IMR-90 (cell line): ENCODE data around the gene C1QTNF7. TPM values are rescaled to one million over a fixed set of nuclear protein-coding genes. Genes with fewer than 3 reads are reported as not detected.

Source experiments
- ATAC-seq: fragments of 200-7000 bp; cut with Tn5 transposase; 2 replicates; pipeline ENCODE4 v1.9.1; 2020; ENCODE audit warnings: low read depth, mild to moderate bottlenecking, moderate library complexity
- BruUV-seq: library from RNA; stranded (reverse); fragments of 400-500 nt; replicated peaks from 2 replicates; lab custom pipeline; 2021; lab: Mats Ljungman, UMichigan
- CTCF ChIA-PET: fragments of 300-600 bp; formaldehyde crosslinking; extraction: SDS; loops from one replicate; lab custom pipeline; 2021; ENCODE audit warnings: antibody characterized with exemption; lab: Yijun Ruan, JAX
- POLR2A ChIA-PET: fragments of 300-600 bp; sonication (Branson Sonifier 250); formaldehyde crosslinking; loops from one replicate; lab custom pipeline; 2022; ENCODE audit warnings: antibody characterized with exemption; ENCODE audit not compliant: unreplicated experiment; lab: Charles Lee
- DNase-seq: peaks from one replicate; pipeline ENCODE4 v3.0.0; 2013
- H2AFZ ChIP-seq: replicated peaks from 2 replicates; pipeline ENCODE3; 2013; ENCODE audit warnings: low read length, mild to moderate bottlenecking; ENCODE audit not compliant: poor library complexity
- H2AK5ac ChIP-seq: 2 replicates; pipeline ENCODE4 v1.6.1; 2013; ENCODE audit warnings: low read depth, low read length, inconsistent platforms
- H2AK9ac ChIP-seq: replicated peaks from 2 replicates; pipeline ENCODE3; 2013; ENCODE audit warnings: mild to moderate bottlenecking, low read depth, low read length, moderate library complexity; ENCODE audit not compliant: poor library complexity
- H2BK120ac ChIP-seq: 2 replicates; pipeline ENCODE4 v1.6.1; 2013; ENCODE audit warnings: low read depth, low read length, inconsistent platforms
- H2BK15ac ChIP-seq: 3 replicates; pipeline ENCODE4 v1.6.1; 2013; ENCODE audit warnings: low read depth, low read length, inconsistent platforms
- H2BK20ac ChIP-seq: 2 replicates; pipeline ENCODE4 v1.6.1; 2013; ENCODE audit warnings: low read depth, mild to moderate bottlenecking, inconsistent platforms, low read length, moderate library complexity
- H2BK5ac ChIP-seq: 2 replicates; pipeline ENCODE4 v1.6.1; 2013; ENCODE audit warnings: mild to moderate bottlenecking, low read depth, low read length, inconsistent platforms; ENCODE audit not compliant: poor library complexity, severe bottlenecking
- H3K14ac ChIP-seq: replicated peaks from 2 replicates; pipeline ENCODE4 v1.6.1; 2013; ENCODE audit warnings: low read depth, low read length, inconsistent platforms
- H3K18ac ChIP-seq: 2 replicates; pipeline ENCODE4 v1.6.1; 2013; ENCODE audit warnings: low read depth, low read length, control low read depth
- H3K23ac ChIP-seq: 2 replicates; pipeline ENCODE4 v1.6.1; 2013; ENCODE audit warnings: low read depth, low read length, inconsistent platforms
- H3K27ac ChIP-seq: 2 replicates; pipeline ENCODE4 v1.5.1; 2013; ENCODE audit warnings: mild to moderate bottlenecking, control low read depth, low read length; ENCODE audit not compliant: insufficient read depth
- H3K27me3 ChIP-seq: 2 replicates; pipeline ENCODE4 v1.6.1; 2013; ENCODE audit warnings: low read length; ENCODE audit not compliant: control insufficient read depth, insufficient read depth
- H3K36me3 ChIP-seq: 2 replicates; pipeline ENCODE4 v1.6.1; 2013; ENCODE audit warnings: low read length, mixed read lengths; ENCODE audit not compliant: control insufficient read depth, insufficient read depth
- H3K4ac ChIP-seq: 2 replicates; pipeline ENCODE4 v1.6.1; 2013; ENCODE audit warnings: low read depth, low read length, inconsistent platforms
- H3K4me1 ChIP-seq: 2 replicates; pipeline ENCODE4 v1.6.1; 2013; ENCODE audit warnings: low read length, mixed read lengths; ENCODE audit not compliant: control insufficient read depth, insufficient read depth
- H3K4me2 ChIP-seq: 2 replicates; pipeline ENCODE4 v1.6.1; 2013; ENCODE audit warnings: low read depth, mild to moderate bottlenecking, control low read depth, low read length, moderate library complexity
- H3K4me3 ChIP-seq: 2 replicates; pipeline ENCODE4 v1.5.1; 2013; ENCODE audit warnings: low read depth, mild to moderate bottlenecking, control low read depth, low read length, moderate library complexity; ENCODE audit not compliant: insufficient read depth
- H3K56ac ChIP-seq: 2 replicates; pipeline ENCODE4 v1.6.1; 2013; ENCODE audit warnings: low read length, inconsistent platforms; ENCODE audit not compliant: insufficient read depth; ENCODE audit errors: extremely low read depth
- H3K79me1 ChIP-seq, 2 experiments: 2 replicates each; pipeline ENCODE4 v1.6.1; 2013; ENCODE audit warnings: low read length in 2 of 2, inconsistent platforms in 1 of 2, low read depth in 1 of 2
- H3K9ac ChIP-seq: 2 replicates; pipeline ENCODE4 v1.6.1; 2013; ENCODE audit warnings: low read depth, low read length, control low read depth
- H3K9me1 ChIP-seq: 2 replicates; pipeline ENCODE4 v1.6.1; 2013; ENCODE audit warnings: low read length, inconsistent platforms; ENCODE audit not compliant: insufficient read depth
- H3K9me3 ChIP-seq: 2 replicates; pipeline ENCODE4 v1.6.1; 2013; ENCODE audit warnings: low read length; ENCODE audit not compliant: control insufficient read depth, insufficient read depth
- H4K20me1 ChIP-seq: 2 replicates; pipeline ENCODE4 v1.6.1; 2013; ENCODE audit warnings: low read length, inconsistent platforms; ENCODE audit not compliant: insufficient read depth
- H4K5ac ChIP-seq: 2 replicates; pipeline ENCODE4 v1.6.1; 2013; ENCODE audit warnings: mild to moderate bottlenecking, low read depth, low read length, control low read depth
- H4K8ac ChIP-seq, 2 experiments: 2 replicates each; pipeline ENCODE4 v1.6.1; 2013; ENCODE audit warnings: low read depth in 2 of 2, low read length in 2 of 2, control low read depth in 1 of 2, inconsistent platforms in 1 of 2
- H4K91ac ChIP-seq: 2 replicates; pipeline ENCODE4 v1.6.1; 2013; ENCODE audit warnings: low read depth, low read length, inconsistent platforms; ENCODE audit not compliant: insufficient read depth
- BHLHE40 ChIP-seq: fragments of 150-350 bp; IDR thresholded peaks from 2 replicates; pipeline ENCODE4 v1.6.1; 2016; ENCODE audit warnings: mild to moderate bottlenecking, low read depth, low read length
- CEBPB ChIP-seq: IDR thresholded peaks from 2 replicates; pipeline ENCODE4 v1.6.1; 2012; ENCODE audit warnings: low read depth, low read length, improper control_type of control experiment
- CHD1 ChIP-seq: IDR thresholded peaks from 2 replicates; pipeline ENCODE4 v1.6.1; 2012; ENCODE audit warnings: low read depth, low read length, improper control_type of control experiment
- ELK1 ChIP-seq: fragments of 150-350 bp; IDR thresholded peaks from 2 replicates; pipeline ENCODE4 v1.6.1; 2016; ENCODE audit warnings: low read depth, mild to moderate bottlenecking, low read length, moderate library complexity, borderline replicate concordance
- FOS ChIP-seq: fragments of 150-350 bp; IDR thresholded peaks from 2 replicates; pipeline ENCODE4 v1.6.1; 2016; ENCODE audit warnings: low read depth, low read length
- MAFK ChIP-seq: IDR thresholded peaks from 2 replicates; pipeline ENCODE4 v1.6.1; 2012; ENCODE audit warnings: low read depth, low read length, improper control_type of control experiment
- MAZ ChIP-seq: IDR thresholded peaks from 2 replicates; pipeline ENCODE4 v1.6.1; 2012; ENCODE audit warnings: low read depth, mild to moderate bottlenecking, low read length, improper control_type of control experiment, moderate library complexity, borderline replicate concordance
- MXI1 ChIP-seq: IDR thresholded peaks from 2 replicates; pipeline ENCODE4 v1.6.1; 2012; ENCODE audit warnings: low read depth, mild to moderate bottlenecking, low read length, moderate library complexity, borderline replicate concordance
- NFE2L2 ChIP-seq: fragments of 150-350 bp; IDR thresholded peaks from 2 replicates; pipeline ENCODE4 v1.6.1; 2016; ENCODE audit warnings: low read depth, mild to moderate bottlenecking, low read length
- POLR2A ChIP-seq: IDR thresholded peaks from 2 replicates; pipeline ENCODE4 v1.6.1; 2012; ENCODE audit warnings: mild to moderate bottlenecking, low read depth, low read length
- RAD21 ChIP-seq: IDR thresholded peaks from 2 replicates; pipeline ENCODE4 v1.6.1; 2012; ENCODE audit warnings: low read length, improper control_type of control experiment
- RCOR1 ChIP-seq: IDR thresholded peaks from 2 replicates; pipeline ENCODE4 v1.6.1; 2012; ENCODE audit warnings: mild to moderate bottlenecking, low read length, improper control_type of control experiment; ENCODE audit not compliant: insufficient replicate concordance
- RFX5 ChIP-seq: IDR thresholded peaks from 2 replicates; pipeline ENCODE4 v1.8.0; 2012; ENCODE audit warnings: low read depth, mild to moderate bottlenecking, low read length, moderate library complexity
- SMC3 ChIP-seq: fragments of 150-350 bp; IDR thresholded peaks from 2 replicates; pipeline ENCODE4 v1.6.1; 2016; ENCODE audit warnings: low read depth, mild to moderate bottlenecking, antibody characterized with exemption, low read length, moderate library complexity
- USF2 ChIP-seq: fragments of 150-350 bp; IDR thresholded peaks from 2 replicates; pipeline ENCODE4 v1.6.1; 2017; ENCODE audit warnings: mild to moderate bottlenecking, antibody characterized with exemption, low read length, low read depth
- WGBS, 2 experiments: methylation state at CpG; one replicate each; pipeline versions ENCODE4 v1.1.5 to v1.1.7; 2013; ENCODE audit warnings: missing lambda C conversion rate in 2 of 2; ENCODE audit not compliant: insufficient read length in 1 of 2; ENCODE audit errors: extremely low coverage in 2 of 2; 5-methylcytosine and 5-hydroxymethylcytosine counted together
- dilution Hi-C: fragments of 300-500 bp; cut with HindIII; formaldehyde crosslinking; loops from one replicate; pipeline ENCODE4 v1.14.3; 2018; ENCODE audit warnings: low sequenced_read_pairs; ENCODE audit not compliant: unreplicated experiment
- in situ Hi-C: fragments of 300-500 bp; cut with MboI; formaldehyde crosslinking; loops from 3 replicates; pipeline ENCODE4 v1.14.3; 2019; ENCODE audit warnings: low sequenced_read_pairs, inconsistent platforms, mixed read lengths
- intact Hi-C: fragments of 100-400 bp; cut with micrococcal nuclease; formaldehyde crosslinking; loops from 2 replicates; pipeline ENCODE4 v1.10.0; 2022
- polyA plus RNA-seq, 3 experiments: library from polyadenylated mRNA; depleted of rRNA; stranded (reverse); fragments of >200 nt; gene quantifications; 2 replicates each; pipeline ENCODE4 v1.2.3, GENCODE V29; 2012; ENCODE audit warnings: low replicate concordance in 1 of 3
- total RNA-seq: library from RNA; depleted of rRNA; stranded (reverse); fragments of >200 nt; gene quantifications from 2 replicates; pipeline ENCODE4 v1.2.3, GENCODE V29; 2012
- TF ChIP-seq, protein P1 (sequence below): conservative IDR thresholded peaks from 2 replicates; pipeline ENCODE4 v1.5.1; 2012; ENCODE audit warnings: mild to moderate bottlenecking, low read depth, low read length, improper control_type of control experiment

C1QTNF7 gene
- total and polyA plus RNA-seq, 2 of the 4 experiments (the other 2 are of a cell fraction), result 0.12 to 0.18 TPM

- H3K79me1 ChIP-seq, result no peaks in the 10 kb centered on the region
- WGBS, 2 experiments, result no CpG with 5 or more reads among the region's 2 CpGs
- no peak overlapping the region for H2BK5ac ChIP-seq
- no peak overlapping the region for H2BK20ac ChIP-seq
- peak overlapping the region; percentile 25; the same call in 1 of the 2 replicates for H2BK120ac ChIP-seq
- H3K27ac ChIP-seq, result no peak overlapping the region
- intact Hi-C loops, result no loop called here
- no peaks in the 10 kb centered on the region for H3K36me3 ChIP-seq
- peaks cover 3% of the 10 kb centered on the region for H3K4me1 ChIP-seq
- no TSS peak for BruUV-seq
- H2AK5ac ChIP-seq, result no peak overlapping the region
- H2BK15ac ChIP-seq, result peak overlapping the region; percentile 52; the same call in 1 of the 3 replicates
- H4K91ac ChIP-seq, result no peak overlapping the region
- POLR2A ChIA-PET, result no interaction called here
- H3K9ac ChIP-seq, result no peak overlapping the region
- no peak for TF ChIP-seq USF2
- TF ChIP-seq RAD21, result no peak
- no peak for TF ChIP-seq CEBPB
- no peak for TF ChIP-seq MXI1
- no peak for TF ChIP-seq SMC3
- TF ChIP-seq, protein P1, sequence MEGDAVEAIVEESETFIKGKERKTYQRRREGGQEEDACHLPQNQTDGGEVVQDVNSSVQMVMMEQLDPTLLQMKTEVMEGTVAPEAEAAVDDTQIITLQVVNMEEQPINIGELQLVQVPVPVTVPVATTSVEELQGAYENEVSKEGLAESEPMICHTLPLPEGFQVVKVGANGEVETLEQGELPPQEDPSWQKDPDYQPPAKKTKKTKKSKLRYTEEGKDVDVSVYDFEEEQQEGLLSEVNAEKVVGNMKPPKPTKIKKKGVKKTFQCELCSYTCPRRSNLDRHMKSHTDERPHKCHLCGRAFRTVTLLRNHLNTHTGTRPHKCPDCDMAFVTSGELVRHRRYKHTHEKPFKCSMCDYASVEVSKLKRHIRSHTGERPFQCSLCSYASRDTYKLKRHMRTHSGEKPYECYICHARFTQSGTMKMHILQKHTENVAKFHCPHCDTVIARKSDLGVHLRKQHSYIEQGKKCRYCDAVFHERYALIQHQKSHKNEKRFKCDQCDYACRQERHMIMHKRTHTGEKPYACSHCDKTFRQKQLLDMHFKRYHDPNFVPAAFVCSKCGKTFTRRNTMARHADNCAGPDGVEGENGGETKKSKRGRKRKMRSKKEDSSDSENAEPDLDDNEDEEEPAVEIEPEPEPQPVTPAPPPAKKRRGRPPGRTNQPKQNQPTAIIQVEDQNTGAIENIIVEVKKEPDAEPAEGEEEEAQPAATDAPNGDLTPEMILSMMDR, result no peak
- TF ChIP-seq POLR2A, result no peak
- no peak for TF ChIP-seq RFX5
- no peak for TF ChIP-seq NFE2L2
- no peak for TF ChIP-seq BHLHE40
- TF ChIP-seq MAZ, result no peak
- TF ChIP-seq RCOR1, result no peak
- no peak for TF ChIP-seq MAFK
- TF ChIP-seq ELK1, result no peak
- no peak for TF ChIP-seq CHD1
- no peak for TF ChIP-seq FOS
- H3K27me3 ChIP-seq, result no peaks in the 10 kb centered on the region
- 0 out of 2 replicates have a peak, but pooled peaks cover 3% of the 10 kb centered on the region for H3K9me1 ChIP-seq
- no peak overlapping the region for H3K18ac ChIP-seq
- dilution Hi-C loops, result no loop called here
- H3K23ac ChIP-seq, result no peak overlapping the region
- H4K5ac ChIP-seq, result no peak overlapping the region
- no peak overlapping the region for H2AK9ac ChIP-seq
- DNase-seq (peak; percentile 71), ATAC-seq (peak; percentile 70)
- no peak overlapping the region for H3K4me2 ChIP-seq
- H4K8ac ChIP-seq, result no peak overlapping the region
- H3K56ac ChIP-seq, result no peak overlapping the region
- no peak overlapping the region for H3K4ac ChIP-seq
- no peak overlapping the region for H2AFZ ChIP-seq
- in situ Hi-C loops, result no loop called here
- no peak overlapping the region for H3K4me3 ChIP-seq
- CTCF ChIA-PET, result interaction anchor here (0.7 to 1.6 kb wide), 3 partner anchors 8 to 357 kb away, joined by 3 to 4 read pairs (median 3); partner anchors contain the start of gene C1QTNF7
- H3K9me3 ChIP-seq, result no peaks in the 10 kb centered on the region
- no peak overlapping the region for H3K14ac ChIP-seq
- H4K20me1 ChIP-seq, result no peaks in the 10 kb centered on the region
These were observed 8.7 kb downstream of the C1QTNF7 start for GRCh38 chr4:15436513-15436912.
